ENCODE measurements around the gene STARD7. TPM values are rescaled to one million over a fixed set of nuclear protein-coding genes. Genes with fewer than 3 reads are reported as not detected.

The STARD7 gene
- total and polyA plus RNA-seq, 2 experiments from 2014 or later, result 72.2 to 222 TPM

DNA sequence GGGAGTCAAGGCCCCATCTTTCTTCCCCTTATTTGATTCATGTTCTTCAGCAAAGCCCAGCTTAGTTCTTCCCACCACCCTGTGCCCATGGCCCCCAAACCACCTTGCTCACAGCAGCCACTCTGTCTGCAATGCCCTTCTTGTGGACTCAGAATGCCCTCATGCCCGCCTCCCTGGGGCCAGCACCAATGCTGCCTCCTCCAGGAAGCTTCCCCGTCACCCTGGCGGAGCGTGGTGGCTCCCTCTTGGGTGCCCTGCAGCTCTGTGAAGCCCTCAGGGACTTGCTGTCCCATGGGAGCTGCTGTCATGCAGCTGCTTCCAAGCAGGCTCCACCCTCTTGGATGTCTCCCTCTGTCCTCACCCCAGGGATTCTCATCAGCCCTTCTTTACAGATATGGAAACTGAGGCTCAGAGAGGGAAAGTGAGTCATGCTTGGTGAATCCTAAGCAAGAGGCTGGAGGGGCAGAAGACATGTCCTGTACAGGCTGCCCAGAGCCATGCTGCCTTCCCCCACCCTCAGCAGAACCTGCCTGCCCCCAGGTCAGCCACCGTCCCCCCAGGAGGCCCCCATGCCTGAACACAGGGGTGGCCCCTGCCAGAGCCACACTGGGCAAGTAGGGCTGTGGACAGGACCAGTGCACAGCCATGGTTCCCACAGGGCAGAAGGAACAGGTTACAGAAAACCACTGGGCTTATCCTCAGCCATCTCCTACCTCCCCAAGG lies 51.5 kb downstream of the STARD7 start:
- Histone ChIP-seq H3K79me2 (replicated peaks; ENCODE audit: insufficient read depth) (no peaks in the 10 kb centered on the region), H3K9me2 (ENCODE audit: insufficient read depth) (no peaks in the 10 kb centered on the region), H4K20me1 (replicated peaks; ENCODE audit: insufficient read depth) (no peaks in the 10 kb centered on the region), H3K4me1 (ENCODE audit: insufficient read depth) (peaks cover 8% of the 10 kb centered on the region; the same call in 1 of the 2 replicates), H3K27me3 (ENCODE audit: insufficient read depth) (no peaks in the 10 kb centered on the region), H2AFZ (no peak overlapping the region), H3K4me3 (no peak overlapping the region), H3K36me3 (ENCODE audit: insufficient read depth) (no peaks in the 10 kb centered on the region), H3K4me2 (no peak overlapping the region), H3K27ac (ENCODE audit: low read depth) (no peak overlapping the region), H3F3A (replicated peaks; ENCODE audit: low read depth) (no peaks in the 10 kb centered on the region)
- peaks cover 26% of the 10 kb centered on the region for H3K4me1 Mint-ChIP-seq
- no peak overlapping the region for H3K4me3 Mint-ChIP-seq
- DNase-seq (ENCODE audit: low spot score) (no peak), ATAC-seq (no peak)
- TF ChIP-seq EZH2phosphoT487 (IDR thresholded peaks at IDR 0.05; ENCODE audit: unreplicated experiment) (no peak), ZNF462 (CRISPR knock-in tag; IDR thresholded peaks at IDR 0.05) (no peak), ZNF114 (CRISPR knock-in tag; IDR thresholded peaks at IDR 0.05) (no peak), JUNB (IDR thresholded peaks at IDR 0.05; ENCODE audit: unreplicated experiment) (no peak), EZH2 (IDR thresholded peaks at IDR 0.05; ENCODE audit: low read depth, unreplicated experiment) (no peak), POLR2AphosphoS5 (IDR thresholded peaks at IDR 0.05; ENCODE audit: low read depth) (no peak), NANOG (IDR thresholded peaks at IDR 0.05; ENCODE audit: borderline replicate concordance) (no peak)
- TF ChIP-seq, protein P1, sequence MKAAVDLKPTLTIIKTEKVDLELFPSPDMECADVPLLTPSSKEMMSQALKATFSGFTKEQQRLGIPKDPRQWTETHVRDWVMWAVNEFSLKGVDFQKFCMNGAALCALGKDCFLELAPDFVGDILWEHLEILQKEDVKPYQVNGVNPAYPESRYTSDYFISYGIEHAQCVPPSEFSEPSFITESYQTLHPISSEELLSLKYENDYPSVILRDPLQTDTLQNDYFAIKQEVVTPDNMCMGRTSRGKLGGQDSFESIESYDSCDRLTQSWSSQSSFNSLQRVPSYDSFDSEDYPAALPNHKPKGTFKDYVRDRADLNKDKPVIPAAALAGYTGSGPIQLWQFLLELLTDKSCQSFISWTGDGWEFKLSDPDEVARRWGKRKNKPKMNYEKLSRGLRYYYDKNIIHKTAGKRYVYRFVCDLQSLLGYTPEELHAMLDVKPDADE (IDR thresholded peaks at IDR 0.05), result no peak
- TF ChIP-seq, protein P2, sequence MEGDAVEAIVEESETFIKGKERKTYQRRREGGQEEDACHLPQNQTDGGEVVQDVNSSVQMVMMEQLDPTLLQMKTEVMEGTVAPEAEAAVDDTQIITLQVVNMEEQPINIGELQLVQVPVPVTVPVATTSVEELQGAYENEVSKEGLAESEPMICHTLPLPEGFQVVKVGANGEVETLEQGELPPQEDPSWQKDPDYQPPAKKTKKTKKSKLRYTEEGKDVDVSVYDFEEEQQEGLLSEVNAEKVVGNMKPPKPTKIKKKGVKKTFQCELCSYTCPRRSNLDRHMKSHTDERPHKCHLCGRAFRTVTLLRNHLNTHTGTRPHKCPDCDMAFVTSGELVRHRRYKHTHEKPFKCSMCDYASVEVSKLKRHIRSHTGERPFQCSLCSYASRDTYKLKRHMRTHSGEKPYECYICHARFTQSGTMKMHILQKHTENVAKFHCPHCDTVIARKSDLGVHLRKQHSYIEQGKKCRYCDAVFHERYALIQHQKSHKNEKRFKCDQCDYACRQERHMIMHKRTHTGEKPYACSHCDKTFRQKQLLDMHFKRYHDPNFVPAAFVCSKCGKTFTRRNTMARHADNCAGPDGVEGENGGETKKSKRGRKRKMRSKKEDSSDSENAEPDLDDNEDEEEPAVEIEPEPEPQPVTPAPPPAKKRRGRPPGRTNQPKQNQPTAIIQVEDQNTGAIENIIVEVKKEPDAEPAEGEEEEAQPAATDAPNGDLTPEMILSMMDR (conservative IDR thresholded peaks at IDR 0.05; ENCODE audit: low read depth in 2 of 2), result no peak
- TF ChIP-seq, protein P3, sequence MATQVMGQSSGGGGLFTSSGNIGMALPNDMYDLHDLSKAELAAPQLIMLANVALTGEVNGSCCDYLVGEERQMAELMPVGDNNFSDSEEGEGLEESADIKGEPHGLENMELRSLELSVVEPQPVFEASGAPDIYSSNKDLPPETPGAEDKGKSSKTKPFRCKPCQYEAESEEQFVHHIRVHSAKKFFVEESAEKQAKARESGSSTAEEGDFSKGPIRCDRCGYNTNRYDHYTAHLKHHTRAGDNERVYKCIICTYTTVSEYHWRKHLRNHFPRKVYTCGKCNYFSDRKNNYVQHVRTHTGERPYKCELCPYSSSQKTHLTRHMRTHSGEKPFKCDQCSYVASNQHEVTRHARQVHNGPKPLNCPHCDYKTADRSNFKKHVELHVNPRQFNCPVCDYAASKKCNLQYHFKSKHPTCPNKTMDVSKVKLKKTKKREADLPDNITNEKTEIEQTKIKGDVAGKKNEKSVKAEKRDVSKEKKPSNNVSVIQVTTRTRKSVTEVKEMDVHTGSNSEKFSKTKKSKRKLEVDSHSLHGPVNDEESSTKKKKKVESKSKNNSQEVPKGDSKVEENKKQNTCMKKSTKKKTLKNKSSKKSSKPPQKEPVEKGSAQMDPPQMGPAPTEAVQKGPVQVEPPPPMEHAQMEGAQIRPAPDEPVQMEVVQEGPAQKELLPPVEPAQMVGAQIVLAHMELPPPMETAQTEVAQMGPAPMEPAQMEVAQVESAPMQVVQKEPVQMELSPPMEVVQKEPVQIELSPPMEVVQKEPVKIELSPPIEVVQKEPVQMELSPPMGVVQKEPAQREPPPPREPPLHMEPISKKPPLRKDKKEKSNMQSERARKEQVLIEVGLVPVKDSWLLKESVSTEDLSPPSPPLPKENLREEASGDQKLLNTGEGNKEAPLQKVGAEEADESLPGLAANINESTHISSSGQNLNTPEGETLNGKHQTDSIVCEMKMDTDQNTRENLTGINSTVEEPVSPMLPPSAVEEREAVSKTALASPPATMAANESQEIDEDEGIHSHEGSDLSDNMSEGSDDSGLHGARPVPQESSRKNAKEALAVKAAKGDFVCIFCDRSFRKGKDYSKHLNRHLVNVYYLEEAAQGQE (IDR thresholded peaks at IDR 0.05; ENCODE audit: unreplicated experiment), result no peak
- peaks cover 7% of the 10 kb centered on the region for H3K27me3 Mint-ChIP-seq (ENCODE audit: insufficient read depth, low read depth, poor library complexity)
- no peaks in the 10 kb centered on the region; the same call in 2 of the 3 replicates for H3K36me3 Mint-ChIP-seq (ENCODE audit: low read depth)
- no peaks in the 10 kb centered on the region for H3K9me3 Mint-ChIP-seq
- H3K27ac Mint-ChIP-seq, result no peak overlapping the region
